OCI-LY7 (cell line): ENCODE measurements around the gene PQBP1. TPM values are rescaled to one million over a fixed set of nuclear protein-coding genes. Genes with fewer than 3 reads are reported as not detected.

Experiments used
- BruUV-seq: library from RNA; stranded (reverse); fragments of 400-500 nt; replicated peaks from 2 replicates; lab custom pipeline; 2021; lab: Mats Ljungman, UMichigan
- CTCF ChIA-PET: fragments of 300-600 bp; sonication (Branson Sonifier 250); formaldehyde crosslinking; loops from one replicate; lab custom pipeline; 2022; ENCODE audit warnings: antibody characterized with exemption; ENCODE audit not compliant: unreplicated experiment; lab: Charles Lee
- POLR2A ChIA-PET: fragments of 300-600 bp; sonication (Branson Sonifier 250); formaldehyde crosslinking; loops from one replicate; lab custom pipeline; 2022; ENCODE audit warnings: antibody characterized with exemption; lab: Charles Lee
- DNase-seq: peaks from one replicate; pipeline ENCODE4 v3.0.0-alpha.2; 2015; ENCODE audit warnings: low spot score
- H2AFZ ChIP-seq: fragments of 200-600 bp; sonication (generic), shearing (Covaris generic); 2 replicates; pipeline ENCODE4 v1.6.1; 2014; ENCODE audit warnings: mild to moderate bottlenecking, antibody characterized with exemption, low read length, moderate library complexity
- H3K27ac ChIP-seq: fragments of 200-600 bp; sonication (generic); 2 replicates; pipeline ENCODE4 v1.5.1; 2014; ENCODE audit warnings: mixed run types, low read depth, mild to moderate bottlenecking, moderate library complexity, low read length, inconsistent platforms; ENCODE audit not compliant: poor library complexity, severe bottlenecking
- H3K36me3 ChIP-seq: fragments of 200-600 bp; sonication (generic); 2 replicates; pipeline ENCODE4 v1.6.1; 2014; ENCODE audit warnings: mild to moderate bottlenecking, antibody characterized with exemption, low read length, moderate library complexity, mixed read lengths; ENCODE audit not compliant: insufficient read depth
- H3K4me1 ChIP-seq: fragments of 200-600 bp; sonication (generic); 2 replicates; pipeline ENCODE4 v1.5.1; 2014; ENCODE audit warnings: mild to moderate bottlenecking, low read length; ENCODE audit not compliant: insufficient read depth, poor library complexity, severe bottlenecking
- H3K4me2 ChIP-seq: fragments of 200-600 bp; sonication (generic); 2 replicates; pipeline ENCODE4 v1.6.1; 2014; ENCODE audit warnings: mild to moderate bottlenecking, low read length
- H3K4me3 ChIP-seq: fragments of 200-600 bp; sonication (generic); 2 replicates; pipeline ENCODE4 v1.5.1; 2014; ENCODE audit warnings: mild to moderate bottlenecking, low read depth, low read length; ENCODE audit not compliant: poor library complexity, severe bottlenecking
- H3K79me2 ChIP-seq: fragments of 200-600 bp; sonication (generic); 2 replicates; pipeline ENCODE4 v1.6.1; 2016; ENCODE audit warnings: low read depth, mild to moderate bottlenecking, low read length, moderate library complexity, mixed read lengths; ENCODE audit not compliant: insufficient read depth
- H3K9me2 ChIP-seq: fragments of 200-600 bp; sonication (generic); 2 replicates; pipeline ENCODE4 v1.6.1; 2016; ENCODE audit warnings: mild to moderate bottlenecking, low read length, mixed read lengths; ENCODE audit not compliant: insufficient read depth
- H3K9me3 ChIP-seq: fragments of 200-600 bp; sonication (generic); 2 replicates; pipeline ENCODE4 v1.6.1; 2014; ENCODE audit warnings: mild to moderate bottlenecking, mixed run types, low read length, mixed read lengths
- H4K20me1 ChIP-seq: fragments of 200-600 bp; sonication (generic); 2 replicates; pipeline ENCODE4 v1.6.1; 2014; ENCODE audit warnings: mild to moderate bottlenecking, antibody characterized with exemption, low read length, moderate library complexity, mixed read lengths; ENCODE audit not compliant: insufficient read depth
- EZH2phosphoT487 ChIP-seq: fragments of 200-600 bp; sonication (generic); IDR thresholded peaks from 2 replicates; pipeline ENCODE4 v1.6.1; 2018; ENCODE audit warnings: low read depth, borderline replicate concordance, mild to moderate bottlenecking, mixed run types, antibody characterized with exemption, low read length, moderate library complexity, mixed read lengths
- intact Hi-C: fragments of 100-400 bp; cut with micrococcal nuclease; formaldehyde crosslinking; loops from one replicate; pipeline ENCODE4 v1.10.0; 2022; ENCODE audit not compliant: unreplicated experiment
- total RNA-seq, 2 experiments: library from RNA; depleted of rRNA in 1 of 2; stranded (reverse); fragments of >200 nt in 1 of 2; shearing (Covaris generic) in 1 of 2; gene quantifications; 2 replicates each; pipeline ENCODE4 v1.2.3, GENCODE V29; 2014 to 2022
- TF ChIP-seq, protein P1 (sequence below): fragments of 200-600 bp; sonication (generic); conservative IDR thresholded peaks from 2 replicates; pipeline ENCODE4 v1.5.1; 2014; ENCODE audit warnings: mild to moderate bottlenecking, antibody characterized with exemption, low read length, moderate library complexity, mixed read lengths

PQBP1 gene
- total RNA-seq, 2 experiments from 2014 or later = 72.7 to 93.0 TPM

GRCh38 chrX:48902776-48903175 lies 5.0 kb downstream of the PQBP1 start:
- ChIA-PET POLR2A (no interaction called here), CTCF (interaction anchor here (0.5 kb wide), 1 partner anchor 194 kb away, joined by 3 read pairs; no protein-coding TSS in a partner anchor)
- TF ChIP-seq EZH2phosphoT487 = no peak
- TF ChIP-seq, protein P1, sequence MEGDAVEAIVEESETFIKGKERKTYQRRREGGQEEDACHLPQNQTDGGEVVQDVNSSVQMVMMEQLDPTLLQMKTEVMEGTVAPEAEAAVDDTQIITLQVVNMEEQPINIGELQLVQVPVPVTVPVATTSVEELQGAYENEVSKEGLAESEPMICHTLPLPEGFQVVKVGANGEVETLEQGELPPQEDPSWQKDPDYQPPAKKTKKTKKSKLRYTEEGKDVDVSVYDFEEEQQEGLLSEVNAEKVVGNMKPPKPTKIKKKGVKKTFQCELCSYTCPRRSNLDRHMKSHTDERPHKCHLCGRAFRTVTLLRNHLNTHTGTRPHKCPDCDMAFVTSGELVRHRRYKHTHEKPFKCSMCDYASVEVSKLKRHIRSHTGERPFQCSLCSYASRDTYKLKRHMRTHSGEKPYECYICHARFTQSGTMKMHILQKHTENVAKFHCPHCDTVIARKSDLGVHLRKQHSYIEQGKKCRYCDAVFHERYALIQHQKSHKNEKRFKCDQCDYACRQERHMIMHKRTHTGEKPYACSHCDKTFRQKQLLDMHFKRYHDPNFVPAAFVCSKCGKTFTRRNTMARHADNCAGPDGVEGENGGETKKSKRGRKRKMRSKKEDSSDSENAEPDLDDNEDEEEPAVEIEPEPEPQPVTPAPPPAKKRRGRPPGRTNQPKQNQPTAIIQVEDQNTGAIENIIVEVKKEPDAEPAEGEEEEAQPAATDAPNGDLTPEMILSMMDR = no peak
- no peak for DNase-seq
- Histone ChIP-seq H3K9me3 (no peaks in the 10 kb centered on the region), H3K9me2 (no peaks in the 10 kb centered on the region), H4K20me1 (no peaks in the 10 kb centered on the region; the same call in 1 of the 2 replicates), H3K36me3 (peaks cover 52% of the 10 kb centered on the region), H3K4me3 (no peak overlapping the region), H2AFZ (no peak overlapping the region), H3K4me1 (peaks cover 19% of the 10 kb centered on the region), H3K79me2 (peaks cover 22% of the 10 kb centered on the region), H3K27ac (no peak overlapping the region), H3K4me2 (no peak overlapping the region)
- no TSS peak for BruUV-seq
- intact Hi-C loops = no loop called here

GRCh38 chrX:48903290-48903689 lies 5.6 kb downstream of the PQBP1 start:
- CTCF ChIA-PET = interaction anchor here (0.5 kb wide), 1 partner anchor 194 kb away, joined by 3 read pairs; no protein-coding TSS in a partner anchor
- POLR2A ChIA-PET = no interaction called here
- TF ChIP-seq, protein P1 = no peak
- TF ChIP-seq EZH2phosphoT487 = no peak

GRCh38 chrX:48904180-48904579 lies 6.5 kb downstream of the PQBP1 start:
- CTCF ChIA-PET = no interaction called here
- BruUV-seq = no TSS peak

More at GRCh38 chrX:48903290-48903689, 5.6 kb downstream of the PQBP1 start:
- peaks cover 20% of the 10 kb centered on the region for H3K79me2 ChIP-seq
- no peak overlapping the region for H3K4me3 ChIP-seq
- no peak for DNase-seq
- H3K27ac ChIP-seq = no peak overlapping the region
- peaks cover 52% of the 10 kb centered on the region for H3K36me3 ChIP-seq
- H3K9me2 ChIP-seq = no peaks in the 10 kb centered on the region
- H3K9me3 ChIP-seq = no peaks in the 10 kb centered on the region
- no peaks in the 10 kb centered on the region; the same call in 1 of the 2 replicates for H4K20me1 ChIP-seq
- H3K4me1 ChIP-seq = peaks cover 19% of the 10 kb centered on the region
- intact Hi-C loops = no loop called here
- BruUV-seq = no TSS peak
- no peak overlapping the region for H2AFZ ChIP-seq
- H3K4me2 ChIP-seq = no peak overlapping the region

More at GRCh38 chrX:48904180-48904579, 6.5 kb downstream of the PQBP1 start:
- no peak overlapping the region for H3K27ac ChIP-seq
- no peaks in the 10 kb centered on the region; the same call in 1 of the 2 replicates for H4K20me1 ChIP-seq
- no peaks in the 10 kb centered on the region for H3K9me2 ChIP-seq
- H3K4me1 ChIP-seq = peaks cover 14% of the 10 kb centered on the region
- POLR2A ChIA-PET = no interaction called here
- H3K79me2 ChIP-seq = peaks cover 11% of the 10 kb centered on the region
- H3K36me3 ChIP-seq = peaks cover 50% of the 10 kb centered on the region
- H3K4me2 ChIP-seq = no peak overlapping the region
- no peak overlapping the region for H2AFZ ChIP-seq
- TF ChIP-seq EZH2phosphoT487 = no peak
- TF ChIP-seq, protein P1 = no peak
- no peak for DNase-seq
- no peak overlapping the region for H3K4me3 ChIP-seq
- intact Hi-C loops = no loop called here
- H3K9me3 ChIP-seq = no peaks in the 10 kb centered on the region
